Inferior parietal cortex (tissue), 1 donor: ENCODE data around the gene SEC16A.

Experiments
- DNase-seq: peaks from one replicate; pipeline ENCODE4 v3.0.0-alpha.2; 2016; ENCODE audit errors: extremely low spot score

Gene SEC16A

DNA sequence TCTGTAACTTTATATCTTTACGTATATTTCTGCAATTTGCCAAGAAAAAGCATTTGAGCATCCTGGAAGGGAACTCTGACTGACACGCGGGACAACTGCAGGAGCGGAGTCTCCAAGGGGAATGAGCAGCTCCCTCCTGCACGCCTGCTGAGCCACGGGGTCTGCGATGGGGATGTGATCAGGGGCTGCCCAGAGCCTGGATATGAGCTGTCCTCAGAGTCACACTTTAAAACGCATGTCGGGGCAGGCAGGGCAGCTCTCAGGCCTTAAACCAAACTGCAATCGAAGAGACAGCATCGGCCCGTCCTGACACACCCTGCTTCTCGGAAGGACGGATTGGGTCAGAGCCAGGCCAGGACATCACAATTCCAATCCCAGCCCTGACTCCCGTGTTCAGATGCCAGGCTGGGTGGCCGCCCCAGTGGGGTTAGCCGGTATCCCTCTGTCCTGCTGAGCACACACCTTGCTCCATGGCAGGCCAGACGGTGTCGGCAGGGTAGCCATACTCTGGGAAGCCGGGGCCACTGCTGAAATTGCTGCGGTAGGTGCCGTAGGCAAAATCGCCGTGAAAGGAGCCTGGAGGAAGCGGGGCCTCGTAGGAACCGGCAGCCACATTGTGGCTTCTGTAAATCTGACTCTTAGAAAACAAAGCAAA lies 17.2 kb downstream of the SEC16A start:
- DNase-seq, result no peak

- DNase-seq, result no peak
Observed at GRCh38 chr9:136464241-136464640, 18.6 kb downstream of the SEC16A start.

- no peak for DNase-seq
Observed at GRCh38 chr9:136463578-136463977, 19.3 kb downstream of the SEC16A start.

DNA sequence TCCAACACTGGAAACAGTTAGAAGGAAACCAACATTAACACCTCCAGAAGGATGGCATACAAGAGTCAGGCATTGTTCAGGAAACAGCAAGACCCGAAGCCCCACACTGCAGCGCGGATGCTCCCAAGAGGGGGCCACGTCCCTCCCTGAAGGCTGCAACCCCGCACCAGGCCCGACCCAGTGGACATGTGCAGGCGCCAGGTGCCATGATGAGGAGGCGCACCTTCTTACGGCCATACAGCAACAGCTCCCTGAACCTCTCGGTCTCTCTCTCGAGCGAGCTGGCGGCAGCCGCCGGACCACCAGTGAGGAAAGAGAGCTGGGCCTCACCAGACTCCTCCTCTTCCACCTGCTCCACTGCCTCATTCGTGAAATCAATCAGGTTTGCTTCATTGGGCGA lies 20.2 kb downstream of the SEC16A start:
- DNase-seq, result no peak

- no peak for DNase-seq
Observed at GRCh38 chr9:136460772-136461325, 22.0 kb downstream of the SEC16A start.

DNA sequence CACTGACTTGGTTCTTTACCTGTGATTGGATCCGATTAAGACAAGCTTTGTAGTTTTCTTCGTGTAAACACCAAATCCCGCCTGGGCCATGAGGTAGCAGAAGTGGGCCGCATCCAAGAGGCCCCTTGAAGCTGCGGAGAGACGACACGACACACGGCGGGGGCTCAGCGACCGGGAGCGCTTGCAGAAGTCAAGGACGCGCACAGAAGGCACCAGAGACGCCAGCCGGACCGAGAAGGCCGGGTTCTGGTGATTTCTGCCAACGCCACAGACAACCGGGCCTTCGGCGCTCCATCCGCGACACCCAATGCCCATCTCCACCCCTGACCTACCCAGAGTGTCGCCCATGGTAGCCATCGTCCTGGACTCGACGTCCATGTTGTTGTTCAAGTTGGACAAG lies 23.4 kb downstream of the SEC16A start:
- no peak for DNase-seq

DNA sequence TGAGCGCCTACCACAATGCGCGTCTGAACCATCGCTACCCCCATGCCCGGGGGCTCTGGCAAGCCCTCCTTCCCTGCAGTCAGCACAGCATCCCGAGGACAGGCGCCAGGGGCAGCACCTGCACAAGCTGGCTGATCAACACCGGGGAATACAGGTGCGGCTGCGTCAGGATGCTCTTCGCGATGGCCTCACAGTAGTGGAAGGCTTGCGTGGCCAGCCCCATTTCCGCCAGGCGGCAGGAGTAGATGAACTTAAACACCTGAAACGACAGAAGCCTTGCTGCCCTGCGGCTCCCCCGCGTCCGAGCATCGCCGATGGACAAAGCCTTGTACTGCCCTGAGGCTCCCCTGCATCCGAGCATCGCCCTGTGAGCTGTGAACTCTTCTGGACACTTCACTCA lies 25.5 kb downstream of the SEC16A start:
- no peak for DNase-seq

DNA sequence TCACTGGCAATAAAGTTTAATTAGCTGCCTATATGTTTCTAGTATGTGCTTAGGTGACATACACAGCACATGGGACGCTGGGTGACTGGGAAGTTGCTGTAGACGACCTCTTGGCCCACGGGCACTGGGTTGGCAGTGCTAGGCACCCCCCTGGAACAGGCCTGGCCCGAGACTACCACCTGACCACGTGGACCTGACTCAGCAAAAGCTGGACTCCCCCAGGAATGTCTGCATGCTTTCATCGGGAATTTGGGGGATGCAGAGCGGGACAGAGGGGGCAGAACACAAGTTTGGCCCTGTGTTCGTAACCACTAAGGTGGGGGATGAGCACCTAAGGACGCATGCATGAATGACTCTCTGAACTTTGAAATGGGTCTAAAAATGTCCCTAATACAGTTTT lies 26.6 kb downstream of the SEC16A start:
- DNase-seq, result no peak

- no peak for DNase-seq
Observed at GRCh38 chr9:136455043-136456002, 27.5 kb downstream of the SEC16A start.

DNA sequence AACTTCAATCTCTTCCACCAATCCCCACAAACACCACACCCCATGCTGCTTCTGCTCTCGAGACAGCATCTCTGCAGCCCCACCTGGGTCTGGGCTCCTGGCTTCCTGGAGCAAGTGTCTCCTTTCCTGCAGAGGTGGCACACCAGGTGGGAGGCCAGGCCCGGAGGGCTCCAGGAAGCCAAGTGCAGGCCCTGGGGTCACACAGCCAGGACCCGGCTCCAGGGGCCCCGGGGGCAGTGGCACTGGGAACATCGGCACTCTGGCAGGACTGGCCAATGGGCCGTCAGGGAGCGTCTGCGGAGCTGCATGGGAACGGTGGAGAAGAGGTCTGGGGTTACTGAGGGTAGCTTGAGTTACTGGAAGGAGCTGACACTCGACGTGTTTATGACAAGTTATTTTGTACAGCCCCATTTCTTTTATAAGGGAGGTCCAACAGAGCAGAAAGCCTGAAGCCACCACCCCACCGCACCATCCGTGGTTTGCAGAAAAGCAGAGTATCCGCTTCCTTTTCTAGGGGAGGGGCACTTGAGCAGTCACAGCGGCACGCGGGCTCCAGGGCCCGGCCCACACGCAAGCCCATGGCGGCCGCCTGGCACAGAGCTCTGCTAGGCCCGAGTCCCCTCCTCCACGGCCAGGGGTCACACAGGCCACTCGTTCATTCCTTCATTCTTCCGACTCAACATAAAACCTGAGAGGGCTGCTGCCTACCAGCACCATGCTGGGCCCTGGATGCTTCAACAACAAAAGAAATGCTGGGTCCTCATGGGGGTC lies 28.6 kb downstream of the SEC16A start:
- no peak for DNase-seq

DNA sequence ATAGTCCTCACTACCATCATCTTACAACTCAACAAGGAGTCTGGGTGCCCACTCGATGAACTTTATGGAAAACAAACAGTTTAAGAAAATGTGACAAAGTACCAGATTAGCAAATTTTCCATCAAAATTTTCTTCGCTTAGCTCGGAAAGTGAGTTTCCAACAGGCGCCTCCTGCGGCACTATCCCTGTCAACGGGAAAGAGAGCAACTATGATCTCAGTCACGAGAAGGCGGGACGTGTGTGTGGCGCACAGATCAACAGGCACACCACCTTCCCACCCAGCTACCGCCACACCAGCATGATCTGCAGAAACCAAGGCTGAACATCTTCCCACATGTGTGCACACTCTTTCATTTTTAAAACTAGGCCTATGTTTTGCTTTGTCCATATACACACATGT lies 29.5 kb downstream of the SEC16A start:
- no peak for DNase-seq

GRCh38 chr9:136451221-136451877 lies 31.5 kb downstream of the SEC16A start:
- DNase-seq, result no peak

GRCh38 chr9:136448655-136449054 lies 34.2 kb downstream of the SEC16A start:
- DNase-seq, result peak; percentile 4

DNA sequence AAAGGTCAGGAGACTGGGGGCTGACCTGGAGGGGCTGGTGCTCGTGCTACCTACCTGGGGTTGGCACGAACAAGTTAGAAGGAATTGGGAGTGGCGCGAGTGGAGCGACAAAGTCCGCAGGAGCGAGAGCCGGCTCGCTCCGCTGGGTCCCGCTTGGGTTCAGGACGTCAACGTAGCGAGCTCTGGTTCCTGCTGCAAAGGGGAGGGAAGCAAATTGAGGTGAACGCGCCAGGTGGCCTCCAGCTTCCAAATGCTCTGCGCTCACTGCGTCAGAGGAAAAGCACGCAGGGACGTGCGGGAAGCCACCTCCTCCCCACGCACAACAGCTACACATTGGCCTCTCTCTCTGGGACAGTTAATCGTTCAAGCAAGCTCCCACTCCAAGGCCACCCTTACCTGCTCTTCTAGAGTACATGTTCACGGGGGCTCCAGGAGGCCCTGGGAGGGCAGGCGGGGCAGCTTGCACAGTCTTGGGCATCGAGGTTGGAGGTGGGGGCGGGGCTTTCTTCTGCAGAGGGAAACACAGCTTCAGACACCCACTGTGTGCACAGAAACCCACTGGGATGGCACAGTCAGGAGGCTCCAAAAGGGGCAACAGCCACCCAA lies 35.6 kb downstream of the SEC16A start:
- no peak for DNase-seq

- no peak for DNase-seq
Observed at GRCh38 chr9:136445799-136446198, 37.0 kb downstream of the SEC16A start.

DNA sequence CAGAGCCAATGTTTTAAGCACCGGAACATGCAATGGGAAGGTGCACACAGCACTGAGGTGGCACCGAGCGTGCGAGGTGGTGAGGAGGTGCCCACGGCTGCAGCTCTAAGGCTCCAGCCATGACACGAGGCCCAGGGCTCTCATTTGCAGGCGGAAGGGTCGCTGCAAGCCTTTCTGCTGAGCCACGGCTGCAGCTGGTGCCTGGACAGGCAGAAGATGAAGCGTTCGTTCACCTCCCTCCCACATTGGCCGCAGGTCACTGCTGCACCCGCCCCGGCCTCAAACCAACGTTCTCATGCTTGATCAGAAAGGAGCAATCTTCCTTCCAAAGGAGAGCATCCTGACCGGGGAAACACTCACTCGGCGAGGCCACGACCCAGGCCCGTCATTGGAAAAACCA lies 38.7 kb downstream of the SEC16A start:
- no peak for DNase-seq

DNA sequence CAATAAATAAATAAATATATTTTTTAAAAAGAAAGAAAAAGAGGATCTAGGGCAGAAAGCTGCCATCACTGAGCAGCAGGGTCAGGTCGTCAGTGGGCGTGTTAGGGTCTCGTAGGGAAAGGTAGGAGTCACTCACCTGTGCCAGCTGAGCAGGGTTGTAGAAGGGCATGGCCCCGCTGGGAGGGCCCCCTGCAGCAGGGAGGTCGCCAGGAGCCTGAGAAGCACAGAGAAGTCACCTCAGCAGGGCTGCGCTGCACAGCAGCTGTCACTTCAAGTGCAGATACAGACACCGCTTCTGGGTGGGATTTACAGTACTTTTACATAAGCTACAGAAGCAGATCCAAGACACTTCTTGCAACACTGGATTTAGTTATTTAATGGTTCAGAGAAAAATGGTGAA lies 39.2 kb downstream of the SEC16A start:
- no peak for DNase-seq

GRCh38 chr9:136443087-136443486 lies 39.8 kb downstream of the SEC16A start:
- no peak for DNase-seq

GRCh38 chr9:136442265-136442664 lies 40.6 kb downstream of the SEC16A start:
- no peak for DNase-seq

DNA sequence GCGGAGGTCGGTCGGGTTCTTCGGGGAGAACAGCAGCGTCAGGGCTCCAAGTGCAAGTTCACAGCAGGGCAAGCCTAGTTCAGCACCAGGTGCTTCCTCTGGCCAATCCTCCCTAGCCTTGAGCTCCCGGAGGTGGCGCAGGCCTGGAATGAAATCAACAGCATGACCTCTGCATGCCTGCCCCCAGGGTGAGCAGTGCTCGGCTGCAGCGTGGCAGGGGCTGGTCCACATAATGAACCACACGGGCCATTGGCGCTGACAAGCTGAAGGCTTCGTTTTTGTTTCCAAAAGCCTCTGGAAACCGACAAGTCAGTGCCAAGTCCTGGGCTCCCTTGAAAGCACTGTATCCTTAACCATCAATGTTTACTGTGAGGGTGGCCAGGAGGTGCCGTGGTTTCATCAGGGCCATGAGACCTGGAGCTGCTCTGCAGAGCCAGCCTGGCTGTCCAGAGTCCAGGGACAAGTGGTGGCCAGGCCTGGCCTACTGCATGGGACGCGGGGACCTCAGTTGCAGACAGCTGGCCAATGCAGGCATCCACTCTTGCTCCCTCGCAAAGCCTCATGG lies 41.1 kb downstream of the SEC16A start:
- DNase-seq, result no peak

GRCh38 chr9:136441191-136441680 lies 41.6 kb downstream of the SEC16A start:
- DNase-seq, result no peak
